Left colon (tissue), 2 donors: ENCODE results near the gene CDK5RAP3. TPM values are rescaled to one million over a fixed set of nuclear protein-coding genes. Genes with fewer than 3 reads are reported as not detected.
"Not testable (repeated sequence)": the region's sequence is repeated elsewhere in the genome, so short reads cannot be mapped to it uniquely, and the experiment has no call there.

Source experiments
- ATAC-seq: fragments of 200-7000 bp; cut with Tn5 transposase; one replicate; pipeline ENCODE4 v1.9.1; 2020; ENCODE audit warnings: mild to moderate bottlenecking, moderate library complexity
- DNase-seq, 2 donors: peaks; one replicate each; pipeline ENCODE4 v3.0.0-alpha.2; 2020
- intact Hi-C, 2 donors: fragments of 100-400 bp; cut with DNase I in 1 of 2; cut with micrococcal nuclease in 1 of 2; formaldehyde crosslinking; loops; one replicate each; pipeline versions ENCODE4 v1.11.2 to v1.14.0; 2022; cut with DNase I, micrococcal nuclease
- total RNA-seq, 2 donors: library from RNA; stranded (reverse); fragmentation: NEBNext Ultra II Directional; extraction: Animal tissue kit (Norgen Biotek cat#: 25700); gene quantifications; one replicate each; pipeline ENCODE4 v1.2.1, GENCODE V29; 2021
- donor health status: DM: no; HTN: no; CAD: no.
- donor health status: DM: yes; HTN: yes; CAD: no.

CDK5RAP3 gene
- total RNA-seq, 2 donors from 2014 or later: 136 to 187 TPM

DNA sequence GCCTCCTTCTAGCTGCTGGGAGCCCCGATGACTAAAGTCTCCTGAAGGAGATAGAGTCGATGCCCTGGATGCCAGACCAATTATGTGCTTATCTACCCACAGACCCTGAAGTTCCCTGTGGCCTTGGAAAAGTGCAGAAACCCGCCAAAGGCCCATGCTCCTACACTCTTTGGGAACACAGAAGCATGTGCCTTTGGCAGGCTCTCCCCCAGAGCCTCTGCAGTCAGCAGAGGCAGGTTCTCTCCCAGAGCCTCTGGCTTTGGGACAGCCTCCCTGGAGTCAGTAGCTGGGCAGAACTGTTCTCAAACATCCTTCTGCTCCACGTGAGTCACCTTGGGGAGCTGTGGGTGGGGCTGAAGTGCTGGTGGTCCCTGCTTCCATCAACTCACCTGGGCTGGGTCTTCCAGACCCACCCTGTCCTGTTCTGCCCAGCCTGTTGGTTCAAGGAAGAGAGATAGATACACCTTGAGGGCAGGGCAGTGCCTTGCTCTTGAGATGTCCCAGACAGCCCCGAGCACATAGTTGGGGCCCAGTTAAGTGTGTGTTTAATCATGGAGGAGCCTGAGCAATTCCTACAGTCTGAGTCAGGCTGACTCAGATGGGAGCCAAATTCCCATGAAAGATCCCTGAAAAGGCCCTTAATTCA is 3.2 kb upstream of the CDK5RAP3 start:
- intact Hi-C loops: no loop called here
- DNase-seq (peak; percentile 30 to 64), ATAC-seq (peak; percentile 2)

DNA sequence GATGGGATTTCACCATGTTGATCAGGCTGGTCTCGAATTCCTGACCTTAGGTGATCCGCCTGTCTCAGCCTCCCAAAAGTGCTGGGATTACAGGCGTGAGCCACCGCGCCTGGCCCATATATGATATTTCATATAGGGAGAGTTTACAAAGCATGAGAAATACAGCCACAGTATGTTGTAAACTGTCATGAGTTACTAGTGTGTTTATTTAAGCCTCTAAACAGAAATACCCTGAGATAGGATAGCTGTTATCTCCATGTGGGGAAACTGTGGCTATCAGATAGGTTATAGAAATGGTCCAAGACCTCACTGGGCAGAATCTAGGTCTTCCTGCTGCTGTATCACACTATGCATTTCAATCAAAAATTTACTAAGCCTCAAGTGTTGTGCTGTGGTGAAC is 2.1 kb upstream of the CDK5RAP3 start:
- intact Hi-C loops: no loop called here
- ATAC-seq: no peak
- no peak for DNase-seq

DNA sequence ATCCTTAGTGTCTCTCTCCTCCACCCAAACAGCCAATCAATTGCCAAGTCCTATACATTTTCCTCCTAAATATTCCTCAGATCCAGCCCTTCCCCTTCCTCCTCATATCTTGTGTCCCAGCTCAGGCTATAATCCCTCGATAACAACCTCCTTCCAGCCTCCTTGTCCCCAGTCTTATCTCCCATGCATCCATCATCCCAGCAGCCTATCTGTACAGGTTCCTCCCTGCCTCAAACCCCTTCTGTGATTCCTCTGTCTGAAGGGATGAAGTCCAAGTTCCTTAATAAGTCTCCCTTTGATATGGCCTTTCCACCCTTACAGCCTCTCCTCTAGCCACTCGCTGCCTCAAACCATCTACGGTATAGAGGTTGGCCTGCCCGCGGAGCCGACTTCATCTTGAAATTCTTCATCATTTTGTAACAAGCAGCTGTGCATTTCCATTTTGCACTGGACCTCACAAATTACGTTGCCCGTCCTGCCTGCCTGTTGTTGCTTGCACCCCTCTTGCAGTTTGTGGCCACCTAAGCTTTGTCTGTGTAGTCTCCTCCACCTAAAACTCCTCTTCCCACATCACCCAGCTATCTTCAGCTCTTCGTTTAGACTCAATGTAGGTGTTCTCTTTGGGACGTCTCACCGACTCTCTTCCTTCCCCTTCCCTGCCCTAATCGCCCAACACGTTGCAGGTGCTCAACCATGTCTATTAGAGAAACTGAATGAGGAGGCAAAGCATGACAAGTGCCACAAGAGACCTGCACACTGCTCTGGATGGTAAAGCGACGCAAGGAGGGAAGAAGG is 786 bp upstream of the CDK5RAP3 start:
- intact Hi-C loops: no loop called here
- DNase-seq (peak in 1 of 2 donors; percentile 33), ATAC-seq (no peak)

DNA sequence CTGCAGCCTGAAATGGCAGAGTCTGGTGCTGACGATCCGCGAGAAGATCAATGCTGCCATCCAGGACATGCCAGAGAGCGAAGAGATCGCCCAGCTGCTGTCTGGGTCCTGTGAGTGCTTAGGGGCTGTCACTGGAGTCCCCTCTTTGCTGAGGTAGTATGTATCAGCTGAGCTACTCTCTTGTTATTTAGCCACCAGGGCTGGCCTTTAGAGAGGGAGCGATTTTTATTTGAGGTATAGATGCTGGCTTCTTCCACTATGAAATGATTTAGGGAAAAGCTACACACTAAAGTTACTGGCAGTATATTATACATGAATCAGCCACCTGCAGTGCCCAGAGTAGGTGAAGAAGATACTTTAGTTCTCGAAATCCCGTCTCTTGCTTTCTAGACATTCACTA is 2.6 kb downstream of the CDK5RAP3 start:
- intact Hi-C loops: no loop called here
- ATAC-seq (no peak), DNase-seq (no peak)

DNA sequence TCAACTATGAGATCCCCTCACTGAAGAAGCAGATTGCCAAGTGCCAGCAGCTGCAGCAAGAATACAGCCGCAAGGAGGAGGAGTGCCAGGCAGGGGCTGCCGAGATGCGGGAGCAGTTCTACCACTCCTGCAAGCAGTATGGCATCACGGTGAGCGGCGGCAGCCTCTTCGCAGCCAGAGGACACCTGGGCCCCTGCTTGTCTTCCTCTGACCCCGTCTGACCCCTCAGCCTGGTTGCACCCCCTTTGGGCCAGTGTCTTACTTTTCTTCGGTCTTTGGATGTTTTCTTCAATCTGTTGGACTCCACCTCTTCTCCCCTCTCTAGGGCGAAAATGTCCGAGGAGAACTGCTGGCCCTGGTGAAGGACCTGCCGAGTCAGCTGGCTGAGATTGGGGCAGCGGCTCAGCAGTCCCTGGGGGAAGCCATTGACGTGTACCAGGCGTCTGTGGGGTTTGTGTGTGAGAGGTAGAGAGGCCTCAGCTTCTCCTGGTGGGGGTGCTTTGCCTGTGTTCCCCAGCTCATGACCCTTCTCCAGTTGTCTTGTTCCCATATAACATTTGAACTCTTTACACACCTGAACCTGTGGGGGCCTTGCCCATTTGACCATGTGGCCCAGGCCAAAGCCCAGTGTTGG is 4.4 kb downstream of the CDK5RAP3 start:
- no peak for ATAC-seq
- intact Hi-C loops: no loop called here
- no peak for DNase-seq

DNA sequence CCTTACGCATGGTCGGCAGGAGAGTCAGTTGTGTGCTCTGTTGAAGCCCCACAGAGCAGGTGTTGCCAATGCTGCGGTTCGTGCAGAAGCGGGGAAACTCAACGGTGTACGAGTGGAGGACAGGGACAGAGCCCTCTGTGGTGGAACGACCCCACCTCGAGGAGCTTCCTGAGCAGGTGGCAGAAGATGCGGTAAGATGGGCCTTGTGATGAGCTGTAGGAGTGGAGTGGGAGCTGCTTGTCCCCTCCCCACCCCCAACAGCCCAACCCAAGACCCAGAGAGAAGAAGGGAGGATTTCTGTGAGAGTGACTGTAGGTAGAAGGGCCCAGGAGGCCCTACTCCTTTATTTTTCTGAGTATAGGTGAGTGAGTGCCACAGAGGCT is 4.9 kb downstream of the CDK5RAP3 start:
- intact Hi-C loops: no loop called here
- no peak for ATAC-seq

DNA sequence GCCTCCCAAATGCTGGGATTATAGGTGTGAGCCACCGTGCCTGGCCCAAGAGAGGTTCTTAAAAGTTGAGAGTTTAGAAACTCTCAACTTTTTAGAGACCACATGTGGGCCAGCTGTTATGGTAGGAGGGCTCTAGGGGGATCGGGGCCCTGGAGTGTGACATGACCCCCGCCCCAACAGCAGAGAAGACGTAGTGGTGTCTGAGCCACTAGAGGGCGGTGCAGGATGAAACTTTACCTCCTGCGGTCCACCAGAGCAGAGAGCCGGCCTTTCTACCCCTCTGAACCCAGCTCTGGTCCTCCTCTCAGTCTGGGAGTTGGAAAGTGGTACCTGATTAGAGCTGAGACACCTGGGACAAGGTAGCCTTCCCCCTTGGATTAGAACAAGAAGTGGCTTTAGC is 7.4 kb downstream of the CDK5RAP3 start:
- intact Hi-C loops: loop anchor here in 1 of 2 donors (2.0 kb wide), 1 partner anchor 40 kb away; no protein-coding TSS in a partner anchor
- ATAC-seq (peak; percentile 73), DNase-seq (peak in 1 of 2 donors; percentile 64)

More for the DNA sequence above, 4.9 kb downstream of the CDK5RAP3 start:
- no peak for DNase-seq

DNA sequence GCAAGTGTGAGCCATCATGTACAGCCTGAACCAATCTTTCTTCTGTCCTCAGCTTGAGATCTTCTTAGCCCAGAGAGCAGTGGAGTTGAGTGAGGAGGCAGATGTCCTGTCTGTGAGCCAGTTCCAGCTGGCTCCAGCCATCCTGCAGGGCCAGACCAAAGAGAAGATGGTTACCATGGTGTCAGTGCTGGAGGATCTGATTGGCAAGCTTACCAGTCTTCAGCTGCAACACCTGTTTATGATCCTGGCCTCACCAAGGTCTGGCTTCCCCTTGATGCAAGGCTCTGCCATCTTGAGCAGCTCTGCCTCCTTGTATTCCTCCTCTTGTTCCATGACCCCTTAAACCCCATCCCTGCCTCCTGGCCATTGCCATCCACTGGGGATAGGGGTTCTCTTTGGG is 9.6 kb downstream of the CDK5RAP3 start:
- ATAC-seq: no peak
- intact Hi-C loops: no loop called here
- DNase-seq: no peak

DNA sequence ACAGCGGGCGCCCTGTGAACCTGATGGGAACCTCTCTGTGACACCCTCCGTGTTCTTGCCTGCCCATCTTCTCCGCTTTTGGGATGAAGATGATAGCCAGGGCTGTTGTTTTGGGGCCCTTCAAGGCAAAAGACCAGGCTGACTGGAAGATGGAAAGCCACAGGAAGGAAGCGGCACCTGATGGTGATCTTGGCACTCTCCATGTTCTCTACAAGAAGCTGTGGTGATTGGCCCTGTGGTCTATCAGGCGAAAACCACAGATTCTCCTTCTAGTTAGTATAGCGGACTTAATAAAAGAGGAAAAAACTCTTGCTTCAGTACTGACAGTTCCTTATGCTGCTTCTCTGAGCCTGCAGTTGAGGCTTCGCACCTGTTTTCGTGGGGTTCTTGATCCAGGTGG is 10.5 kb downstream of the CDK5RAP3 start:
- ATAC-seq (no peak), DNase-seq (no peak)
- intact Hi-C loops: no loop called here

DNA sequence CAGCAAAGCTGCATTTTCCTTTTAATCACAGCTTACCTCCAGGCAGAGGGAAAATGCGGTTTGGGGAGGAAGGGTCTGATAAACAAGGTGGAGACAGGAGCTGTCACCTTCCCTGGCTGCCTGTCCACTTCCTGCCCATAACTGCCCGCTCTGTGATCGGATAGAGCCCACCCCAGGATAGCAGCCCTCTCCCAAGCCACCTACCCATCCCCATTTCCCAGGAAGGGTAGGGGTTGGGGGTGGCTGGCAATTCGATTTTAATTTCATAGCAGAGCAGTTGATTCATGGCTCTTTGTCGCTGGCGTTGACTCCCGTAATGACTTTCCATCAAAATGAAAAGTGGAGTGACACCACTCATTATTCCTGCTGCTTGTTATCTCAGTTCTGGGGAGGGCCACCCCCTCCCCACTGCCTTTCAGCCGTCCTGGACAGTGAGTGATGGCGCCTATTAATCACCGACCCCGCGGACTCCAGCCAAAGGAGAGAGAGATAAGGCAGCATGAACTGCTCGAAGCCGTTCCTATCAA is 11.2 kb downstream of the CDK5RAP3 start:
- DNase-seq: no peak
- intact Hi-C loops: no loop called here
- no peak for ATAC-seq

DNA sequence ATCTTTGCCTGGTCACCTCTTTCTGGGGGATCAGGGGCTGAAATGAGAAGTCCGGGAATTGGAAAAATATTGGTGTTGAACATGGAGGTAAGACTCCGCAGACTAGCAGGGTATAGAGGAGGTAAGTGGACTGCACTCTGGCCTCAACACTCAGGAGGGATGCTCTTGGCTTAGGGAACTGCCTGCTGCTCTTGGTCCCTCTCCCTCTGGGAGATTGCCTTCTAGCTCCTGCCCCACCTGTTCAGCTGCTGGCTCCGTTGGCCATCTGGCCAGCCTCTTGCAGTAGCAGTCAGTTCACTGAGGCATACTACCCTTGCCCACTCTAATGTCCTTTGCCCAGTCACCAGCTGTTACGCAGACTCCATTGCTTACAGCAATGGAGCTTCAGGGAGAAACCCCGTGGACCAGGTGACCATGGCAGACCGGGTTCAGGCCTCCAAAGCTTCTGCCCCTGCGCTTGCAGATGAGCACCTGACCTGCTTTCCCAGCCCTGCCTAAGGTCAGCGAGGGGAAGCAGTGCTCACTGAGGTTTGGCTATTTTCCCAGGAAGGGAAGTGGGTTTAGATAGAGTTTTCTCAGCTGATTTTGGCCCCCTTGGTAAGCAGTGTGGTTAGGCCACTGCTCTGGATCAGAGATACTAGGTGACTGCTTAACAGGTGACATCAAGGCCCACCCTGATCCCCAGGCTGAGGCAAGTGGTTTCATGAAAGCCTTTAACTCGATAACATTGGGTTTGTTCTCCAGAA is 11.9 kb downstream of the CDK5RAP3 start:
- DNase-seq (no peak), ATAC-seq (no peak)
- intact Hi-C loops: no loop called here

DNA sequence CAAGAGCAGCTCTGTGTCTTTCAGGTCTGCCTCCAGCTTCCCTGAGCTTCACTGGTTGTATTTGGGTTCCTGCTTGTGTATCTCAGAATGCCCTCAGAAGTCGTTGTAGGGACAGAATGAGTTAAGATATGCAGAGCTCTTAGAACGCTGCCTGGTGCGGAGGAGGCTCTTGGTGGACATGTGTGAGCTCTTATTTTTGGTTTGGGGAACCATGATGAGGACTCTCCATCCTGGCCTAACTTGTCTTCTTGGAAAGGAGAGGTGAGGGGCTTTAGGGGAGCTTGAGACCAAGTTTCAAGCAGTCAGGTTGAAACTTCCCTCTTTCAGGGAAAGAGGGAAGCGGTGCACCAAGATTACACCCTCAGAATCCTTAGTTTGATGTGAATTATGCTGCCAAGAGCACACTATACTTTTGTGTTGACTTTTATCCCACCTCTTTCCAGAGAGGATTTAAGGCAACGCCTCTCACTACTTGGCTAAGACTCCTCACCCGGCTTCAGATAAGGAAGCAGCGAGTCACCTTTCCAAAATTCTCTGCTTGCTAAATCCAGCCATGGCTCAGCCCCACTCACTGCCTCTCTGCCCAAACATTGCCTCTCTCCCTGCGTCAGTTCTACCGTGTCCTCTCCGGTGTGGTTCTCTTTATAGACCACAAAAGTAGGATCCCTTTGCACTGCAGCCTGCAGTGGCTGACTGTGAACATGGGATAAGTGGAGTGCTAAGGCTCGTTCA is 12.7 kb downstream of the CDK5RAP3 start:
- no peak for DNase-seq
- intact Hi-C loops: no loop called here
- ATAC-seq: no peak

DNA sequence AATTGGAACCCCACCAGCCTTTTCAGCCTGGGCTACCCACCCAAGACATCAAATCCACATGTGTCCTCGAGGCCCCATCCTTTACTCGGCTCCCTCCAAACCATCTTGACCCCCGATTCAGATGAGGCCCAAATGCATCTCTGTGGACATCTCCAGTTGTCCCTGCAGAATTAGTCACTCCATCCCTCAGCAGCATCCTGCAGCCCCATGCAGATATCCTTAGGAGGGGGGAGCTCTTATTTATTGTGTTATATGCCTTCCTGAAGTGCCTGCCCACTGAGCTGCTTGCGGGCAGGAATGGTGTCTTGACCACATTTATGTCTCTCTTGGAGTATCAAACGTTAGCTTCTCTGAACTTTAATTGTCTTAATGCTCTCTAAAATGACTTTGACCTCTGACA is 15.6 kb downstream of the CDK5RAP3 start:
- DNase-seq (no peak), ATAC-seq (no peak)
- intact Hi-C loops: no loop called here

DNA sequence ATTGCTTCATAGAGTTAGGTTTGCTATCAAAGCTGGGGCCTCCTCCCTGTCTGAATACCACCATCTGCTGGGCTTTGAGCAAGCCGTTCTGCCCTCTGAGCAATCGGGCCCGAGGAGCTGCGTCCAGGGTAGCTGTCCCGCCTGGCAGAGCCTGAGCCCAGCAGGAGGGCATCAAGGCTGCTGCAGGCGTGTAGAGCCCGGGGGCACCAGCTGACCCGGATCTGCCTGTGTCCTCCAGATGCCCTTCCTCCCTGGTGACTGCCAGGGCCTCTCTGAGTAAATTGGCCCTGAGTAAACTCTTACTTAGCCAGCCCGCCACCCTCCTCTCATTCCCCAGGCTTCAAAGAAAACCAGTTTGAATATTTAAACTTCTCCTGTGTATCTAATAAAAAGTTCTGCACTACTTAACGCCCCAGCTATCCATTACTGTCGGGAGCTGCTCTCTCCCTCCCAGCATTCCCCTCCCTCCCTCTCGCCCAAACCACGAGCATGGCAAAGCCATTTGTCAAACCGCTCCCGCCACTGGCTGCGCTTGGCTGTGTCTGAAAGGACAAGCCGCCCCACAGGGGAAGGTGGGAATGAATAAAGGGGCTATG is 16.4 kb downstream of the CDK5RAP3 start:
- DNase-seq: no peak
- ATAC-seq: peak; percentile 64
- intact Hi-C loops: no loop called here

DNA sequence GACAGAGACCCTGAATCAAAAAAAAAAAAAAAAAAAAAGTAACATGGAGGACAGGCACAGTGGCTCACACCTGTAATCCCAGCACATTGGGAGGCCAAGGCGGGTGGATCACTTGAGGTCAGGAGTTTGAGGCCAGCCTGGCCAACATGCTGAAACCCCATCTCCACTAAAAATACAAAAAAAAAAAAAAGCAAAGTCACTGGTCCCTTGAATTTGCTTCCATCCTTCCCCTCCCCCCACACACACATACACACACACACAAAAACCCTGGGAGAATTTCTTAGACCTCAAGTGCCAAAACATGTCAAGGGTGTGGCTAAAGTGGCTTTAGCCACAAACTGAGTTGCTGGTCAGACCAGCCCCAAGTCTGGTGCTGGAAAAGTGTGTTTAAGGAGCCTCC is 17.5 kb downstream of the CDK5RAP3 start:
- intact Hi-C loops, ATAC-seq: not testable (repeated sequence)

DNA sequence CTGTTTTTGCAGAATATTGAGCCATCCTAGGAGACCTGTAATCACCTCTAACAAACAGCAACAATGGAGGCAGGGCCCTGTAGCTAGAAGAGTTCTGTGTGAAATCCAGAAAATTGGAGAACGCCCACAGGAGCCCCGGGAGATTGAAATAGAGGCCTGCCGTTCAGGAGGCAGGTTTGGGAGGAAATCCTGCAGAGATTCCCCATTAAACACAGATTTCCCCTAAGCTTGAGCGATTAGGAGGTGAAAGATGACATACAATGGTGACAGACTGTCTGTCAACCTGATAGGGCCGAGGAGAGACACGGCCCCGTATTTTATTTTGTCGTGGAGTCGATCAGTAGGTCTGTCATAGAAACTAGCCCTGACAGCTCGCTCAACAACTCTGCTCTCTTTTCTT is 18.2 kb downstream of the CDK5RAP3 start:
- no peak for ATAC-seq
- DNase-seq: no peak
- intact Hi-C loops: no loop called here

More for the DNA sequence above, 17.5 kb downstream of the CDK5RAP3 start:
- not testable (repeated sequence) for DNase-seq

DNA sequence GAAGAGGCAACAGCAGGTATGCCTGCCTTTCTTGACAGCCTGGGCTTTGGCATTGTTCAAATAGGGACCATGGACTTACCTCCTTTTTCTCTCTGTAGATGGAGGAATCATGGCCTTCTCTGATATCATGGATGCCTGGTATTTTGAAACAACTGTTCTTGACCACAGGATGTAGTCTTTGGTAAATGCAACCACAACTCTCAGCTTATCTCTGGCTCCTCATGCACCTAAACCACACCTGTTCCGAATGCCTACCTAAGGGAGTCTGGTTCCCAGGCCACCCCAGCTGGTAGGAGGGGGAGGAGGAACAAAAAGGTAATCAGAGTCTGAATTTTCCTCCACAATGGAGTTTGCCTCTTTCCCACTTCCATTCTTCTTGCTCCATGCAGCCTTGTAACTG is 18.8 kb downstream of the CDK5RAP3 start:
- intact Hi-C loops: no loop called here
- no peak for ATAC-seq

More for the DNA sequence above, 18.8 kb downstream of the CDK5RAP3 start:
- DNase-seq: no peak
